H7 (cell line): ENCODE measurements around the gene MOSPD2. TPM values are rescaled to one million over a fixed set of nuclear protein-coding genes. Genes with fewer than 3 reads are reported as not detected.

Experiments used
- DNase-seq: peaks from one replicate; pipeline ENCODE4 v3.0.0; 2012
- H3K27me3 ChIP-seq: 2 replicates; pipeline ENCODE4 v1.6.0; 2011; ENCODE audit warnings: mild to moderate bottlenecking, low read length; ENCODE audit not compliant: control insufficient read depth, insufficient read depth
- H3K36me3 ChIP-seq: replicated peaks from 2 replicates; pipeline ENCODE4 v1.5.1; 2011; ENCODE audit warnings: low read length; ENCODE audit not compliant: control insufficient read depth, insufficient read depth
- H3K4me3 ChIP-seq: 2 replicates; pipeline ENCODE4 v1.5.1; 2011; ENCODE audit warnings: low read depth, mild to moderate bottlenecking, control low read depth, low read length, moderate library complexity; ENCODE audit not compliant: insufficient read depth
- total RNA-seq: library from RNA; depleted of rRNA; stranded (reverse); fragments of >200 nt; shearing (Covaris generic); gene quantifications from 2 replicates; pipeline ENCODE4 v1.2.3, GENCODE V29; 2014; rRNA removed

MOSPD2 gene
- 16.2 and 23.0 TPM in 2 replicates for total RNA-seq

DNA sequence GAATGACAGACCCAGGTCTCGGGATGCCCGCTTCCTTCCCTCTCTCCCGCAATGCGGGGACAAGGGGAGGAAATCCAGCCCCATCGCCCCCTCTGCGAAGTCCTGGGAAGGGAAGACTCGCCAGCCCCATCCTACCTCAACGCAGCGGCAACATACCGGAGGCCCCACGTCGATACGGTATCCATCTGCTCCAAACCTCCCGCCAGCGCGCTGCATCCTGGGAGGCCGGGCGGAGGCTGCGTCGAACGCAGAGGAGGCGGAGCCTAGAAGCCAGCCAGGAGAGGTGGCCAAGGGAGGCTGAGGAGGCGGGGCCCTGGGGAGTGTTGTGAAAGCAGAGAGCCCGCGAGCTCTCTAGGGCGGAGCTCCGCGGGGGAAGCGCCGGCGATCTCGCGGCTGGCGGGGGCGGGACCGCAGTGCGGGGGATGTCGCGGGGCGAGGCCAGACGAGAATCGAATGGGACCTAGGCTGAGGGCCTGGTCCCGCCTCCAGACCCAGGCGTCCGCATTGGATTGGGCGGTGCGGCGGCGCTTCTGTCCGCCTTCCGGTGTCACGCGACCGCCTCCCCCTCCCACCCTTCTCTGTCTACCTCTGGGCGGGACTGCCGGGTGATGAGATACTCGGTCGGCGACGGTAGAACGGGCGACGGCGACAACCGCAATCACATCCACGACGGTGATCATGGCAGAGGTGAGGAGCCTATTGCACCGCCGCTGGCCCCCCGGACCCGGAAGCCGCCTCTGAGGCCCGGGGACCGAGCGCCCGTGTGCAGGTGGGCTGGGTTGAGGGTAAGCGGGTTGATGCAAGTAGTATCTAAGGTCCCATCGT, at the start of gene MOSPD2, which contains the start of gene FANCB:
MOSPD2 (plus strand) TSS at position 571 of the 825 bp plus-strand sequence; CDS start at position 679, 108 bp downstream.
FANCB (minus strand) TSS at position 219 of the 825 bp plus-strand sequence. CDS start 7,559 bp downstream, outside the sequence.
- peak within 1 kb of the TSS; percentile 84 for H3K4me3 ChIP-seq
- peak; percentile 90 for DNase-seq

DNA sequence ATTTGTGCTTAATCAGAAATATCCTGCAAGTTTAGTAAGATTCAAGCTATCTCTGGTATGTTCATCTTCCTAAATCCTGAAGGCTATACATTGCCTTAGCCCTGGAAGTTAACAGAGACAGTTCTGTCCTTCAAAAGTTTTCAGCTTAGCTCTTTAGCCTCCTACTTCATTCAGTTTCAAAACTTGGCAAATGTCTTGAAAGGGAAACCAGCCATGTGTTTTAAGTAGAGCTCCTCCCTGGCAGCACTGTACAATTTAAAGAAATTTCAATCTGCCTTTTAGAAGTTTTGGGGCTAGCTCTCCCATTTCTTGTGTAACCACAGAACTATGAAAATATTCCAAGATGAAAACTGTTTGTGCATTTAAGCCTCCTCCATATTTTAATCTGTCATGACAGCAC, 47.4 kb upstream of the MOSPD2 start:
- H3K4me3 ChIP-seq, result no peak overlapping the region
- H3K36me3 ChIP-seq, result no peaks in the 10 kb centered on the region
- no peaks in the 10 kb centered on the region for H3K27me3 ChIP-seq
- DNase-seq, result no peak

More for the DNA sequence above, at the start of gene MOSPD2, which contains the start of gene FANCB:
- Histone ChIP-seq H3K36me3 (no peaks in the 10 kb centered on the region), H3K27me3 (no peaks in the 10 kb centered on the region)

DNA sequence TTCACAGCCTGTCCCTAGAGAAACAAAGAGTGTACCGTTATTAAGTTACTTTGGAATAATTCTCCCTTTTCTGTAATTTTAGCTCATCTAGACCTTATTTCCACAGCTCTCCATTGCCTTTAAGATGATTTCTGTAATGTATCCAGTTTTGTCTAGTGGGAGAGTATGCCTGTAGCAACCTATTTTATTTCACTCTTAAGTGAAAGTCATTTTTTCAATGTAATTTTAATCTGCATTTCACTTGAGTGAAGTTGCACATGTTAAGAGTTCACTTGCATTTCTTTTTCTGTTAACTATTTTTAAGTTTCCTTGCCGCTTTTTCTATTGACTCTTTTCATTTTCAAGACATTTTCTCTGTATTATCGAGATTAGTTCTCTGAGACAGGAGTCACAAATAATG, 46.9 kb upstream of the MOSPD2 start:
- Histone ChIP-seq H3K36me3 (no peaks in the 10 kb centered on the region), H3K4me3 (no peak overlapping the region)

GRCh38 chrX:14829643-14830042, 43.6 kb upstream of the MOSPD2 start:
- Histone ChIP-seq H3K36me3 (no peaks in the 10 kb centered on the region), H3K27me3 (no peaks in the 10 kb centered on the region), H3K4me3 (no peak overlapping the region)
- DNase-seq, result no peak

More for the DNA sequence above, 46.9 kb upstream of the MOSPD2 start:
- no peaks in the 10 kb centered on the region for H3K27me3 ChIP-seq
- DNase-seq, result no peak

GRCh38 chrX:14832151-14832550, 41.1 kb upstream of the MOSPD2 start:
- Histone ChIP-seq H3K4me3 (no peak overlapping the region), H3K27me3 (no peaks in the 10 kb centered on the region), H3K36me3 (no peaks in the 10 kb centered on the region; the same call in 1 of the 2 replicates)
- DNase-seq, result no peak

- Histone ChIP-seq H3K4me3 (no peak overlapping the region), H3K36me3 (no peaks in the 10 kb centered on the region; the same call in 1 of the 2 replicates)
- no peak for DNase-seq
Measured at GRCh38 chrX:14832586-14832985, 40.6 kb upstream of the MOSPD2 start.

GRCh38 chrX:14837155-14837554, 36.1 kb upstream of the MOSPD2 start:
- no peak for DNase-seq
- no peaks in the 10 kb centered on the region for H3K27me3 ChIP-seq
- no peak overlapping the region for H3K4me3 ChIP-seq
- H3K36me3 ChIP-seq, result no peaks in the 10 kb centered on the region; the same call in none of the 2 replicates

More at GRCh38 chrX:14832586-14832985, 40.6 kb upstream of the MOSPD2 start:
- H3K27me3 ChIP-seq, result no peaks in the 10 kb centered on the region

DNA sequence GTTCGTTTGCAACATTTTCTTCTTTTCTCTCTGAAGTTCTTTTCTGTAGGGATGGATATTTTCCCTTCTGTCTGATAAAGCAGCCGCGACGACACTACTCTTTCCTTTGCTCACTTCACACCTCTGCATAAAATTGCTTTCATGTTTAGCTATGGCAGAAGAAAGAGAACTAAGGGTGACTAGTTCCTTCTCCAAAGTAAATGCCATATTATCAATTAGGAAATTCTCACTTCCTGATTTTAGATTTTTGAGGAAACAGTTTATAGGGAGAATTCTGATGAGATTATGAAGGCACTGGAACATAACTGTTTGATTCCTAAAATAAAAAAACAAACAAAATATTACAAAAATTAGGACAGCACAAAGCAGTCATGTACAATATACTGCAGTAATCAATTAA, 29.6 kb upstream of the MOSPD2 start:
- Histone ChIP-seq H3K4me3 (no peak overlapping the region), H3K27me3 (no peaks in the 10 kb centered on the region), H3K36me3 (no peaks in the 10 kb centered on the region; the same call in none of the 2 replicates)
- DNase-seq, result no peak

- Histone ChIP-seq H3K27me3 (no peaks in the 10 kb centered on the region), H3K4me3 (no peak overlapping the region)
Measured at GRCh38 chrX:14851526-14851925, 21.7 kb upstream of the MOSPD2 start.

GRCh38 chrX:14864631-14865030, 8.6 kb upstream of the MOSPD2 start:
- no peaks in the 10 kb centered on the region for H3K36me3 ChIP-seq
- no peak for DNase-seq
- H3K27me3 ChIP-seq, result no peaks in the 10 kb centered on the region
- H3K4me3 ChIP-seq, result no peak overlapping the region

More at GRCh38 chrX:14851526-14851925, 21.7 kb upstream of the MOSPD2 start:
- H3K36me3 ChIP-seq, result no peaks in the 10 kb centered on the region; the same call in 1 of the 2 replicates
- DNase-seq, result no peak

DNA sequence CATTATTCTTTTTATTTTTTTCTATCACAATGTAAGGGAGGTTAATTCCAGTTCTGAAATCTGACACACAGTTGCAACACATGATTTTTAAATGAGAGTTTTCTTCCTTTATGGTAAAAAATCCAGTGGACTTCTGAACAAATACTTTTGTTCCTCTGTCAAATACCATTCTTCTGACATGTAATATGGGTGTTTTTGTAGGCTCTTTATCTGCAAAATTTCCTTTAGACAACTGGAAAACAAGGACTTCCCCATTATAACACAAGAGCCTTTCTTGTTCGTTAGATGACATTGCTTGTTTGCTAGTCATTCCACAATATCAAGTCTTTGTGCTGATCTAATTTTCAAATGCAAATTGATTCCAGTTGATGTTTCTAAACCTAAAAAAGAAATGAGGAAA, 8.0 kb upstream of the MOSPD2 start:
- no peaks in the 10 kb centered on the region for H3K36me3 ChIP-seq
- no peak overlapping the region for H3K4me3 ChIP-seq
- DNase-seq, result no peak
- H3K27me3 ChIP-seq, result no peaks in the 10 kb centered on the region

GRCh38 chrX:14871767-14872166, 1.5 kb upstream of the MOSPD2 start:
- Histone ChIP-seq H3K4me3 (no peak overlapping the region), H3K27me3 (no peaks in the 10 kb centered on the region), H3K36me3 (no peaks in the 10 kb centered on the region)
- no peak for DNase-seq

GRCh38 chrX:14872355-14872754, 866 bp upstream of the MOSPD2 start:
- Histone ChIP-seq H3K4me3 (peak overlapping the region; percentile 84), H3K27me3 (no peaks in the 10 kb centered on the region), H3K36me3 (no peaks in the 10 kb centered on the region)
- peak; percentile 13 for DNase-seq

GRCh38 chrX:14873676-14874049, 442 bp downstream of the MOSPD2 start:
- Histone ChIP-seq H3K36me3 (no peaks in the 10 kb centered on the region), H3K27me3 (no peaks in the 10 kb centered on the region), H3K4me3 (peak overlapping the region; percentile 84)
- no peak for DNase-seq

- Histone ChIP-seq H3K27me3 (no peaks in the 10 kb centered on the region), H3K36me3 (no peaks in the 10 kb centered on the region), H3K4me3 (no peak overlapping the region)
- DNase-seq, result no peak
Measured at GRCh38 chrX:14875624-14876023, 2.4 kb downstream of the MOSPD2 start.
